Activated CD4-positive, alpha-beta T cell treated with anti-CD3 and anti-CD28 coated beads, Interleukin-2, amount 10 ng/mL, durations not matched to agents 24 days and 14 days (primary cell): Measurements from ENCODE around the gene KCNAB1. TPM values are rescaled to one million over a fixed set of nuclear protein-coding genes. Genes with fewer than 3 reads are reported as not detected.
"Not testable (repeated sequence)": the region's sequence is repeated elsewhere in the genome, so short reads cannot be mapped to it uniquely, and the experiment has no call there.

Experiments used
- DNase-seq: peaks from one replicate; pipeline ENCODE4 v3.0.0; 2022
- H3K27ac Mint-ChIP-seq: one replicate; pipeline ENCODE4 v1.8.0; 2022; ENCODE audit warnings: mild to moderate bottlenecking, mixed read lengths
- H3K27me3 Mint-ChIP-seq: one replicate; pipeline ENCODE4 v1.8.0; 2022; ENCODE audit warnings: mixed read lengths
- H3K36me3 Mint-ChIP-seq: one replicate; pipeline ENCODE4 v1.8.0; 2022; ENCODE audit warnings: low read depth, mild to moderate bottlenecking, mixed read lengths
- H3K4me1 Mint-ChIP-seq: one replicate; pipeline ENCODE4 v1.8.0; 2021; ENCODE audit warnings: mixed read lengths
- H3K4me3 Mint-ChIP-seq: one replicate; pipeline ENCODE4 v1.8.0; 2022; ENCODE audit warnings: mild to moderate bottlenecking, moderate library complexity, mixed read lengths
- H3K9me3 Mint-ChIP-seq: one replicate; pipeline ENCODE4 v1.8.0; 2021; ENCODE audit warnings: mixed read lengths
- intact Hi-C: fragments of 100-400 bp; cut with micrococcal nuclease; formaldehyde crosslinking; loops from one replicate; pipeline ENCODE4 v1.15.1; 2023
- total RNA-seq: library from RNA; stranded (reverse); gene quantifications from 2 replicates; pipeline ENCODE4 v1.2.3, GENCODE V29; 2022

Gene KCNAB1
- total RNA-seq, 1 donor from 2014 or later = not detected

- peaks cover 13% of the 10 kb centered on the region for H3K4me1 Mint-ChIP-seq
- H3K36me3 Mint-ChIP-seq, intact Hi-C loops, H3K9me3 Mint-ChIP-seq, H3K27ac Mint-ChIP-seq, H3K4me3 Mint-ChIP-seq, DNase-seq: not testable (repeated sequence)
- peaks cover 24% of the 10 kb centered on the region for H3K27me3 Mint-ChIP-seq
Observed at GRCh38 chr3:156562486-156562885, 442.1 kb downstream of the KCNAB1 start.

GRCh38 chr3:156563900-156564682 is 443.7 kb downstream of the KCNAB1 start:
- Mint-ChIP-seq H3K9me3 (no peaks in the 10 kb centered on the region), H3K36me3 (no peaks in the 10 kb centered on the region), H3K4me1 (peaks cover 10% of the 10 kb centered on the region), H3K27me3 (peaks cover 25% of the 10 kb centered on the region), H3K27ac (no peak overlapping the region), H3K4me3 (no peak overlapping the region)
- DNase-seq = no peak
- intact Hi-C loops = no loop called here

GRCh38 chr3:156569016-156569415 is 448.6 kb downstream of the KCNAB1 start:
- H3K4me3 Mint-ChIP-seq, H3K9me3 Mint-ChIP-seq, intact Hi-C loops, DNase-seq, H3K4me1 Mint-ChIP-seq, H3K36me3 Mint-ChIP-seq, H3K27ac Mint-ChIP-seq: not testable (repeated sequence)
- H3K27me3 Mint-ChIP-seq = peaks cover 29% of the 10 kb centered on the region

GRCh38 chr3:156569881-156570280 is 449.5 kb downstream of the KCNAB1 start:
- H3K27ac Mint-ChIP-seq, H3K4me3 Mint-ChIP-seq, H3K9me3 Mint-ChIP-seq, H3K4me1 Mint-ChIP-seq, intact Hi-C loops, H3K36me3 Mint-ChIP-seq, DNase-seq: not testable (repeated sequence)
- H3K27me3 Mint-ChIP-seq = peaks cover 33% of the 10 kb centered on the region

GRCh38 chr3:156575641-156576040 is 455.3 kb downstream of the KCNAB1 start:
- intact Hi-C loops = no loop called here
- H3K27me3 Mint-ChIP-seq = peaks cover 45% of the 10 kb centered on the region

GRCh38 chr3:156576051-156576450 is 455.7 kb downstream of the KCNAB1 start:
- no peak for DNase-seq
- intact Hi-C loops = no loop called here
- H3K9me3 Mint-ChIP-seq = no peaks in the 10 kb centered on the region
- no peak overlapping the region for H3K4me3 Mint-ChIP-seq
- H3K27me3 Mint-ChIP-seq = peaks cover 43% of the 10 kb centered on the region
- H3K27ac Mint-ChIP-seq = no peak overlapping the region
- H3K36me3 Mint-ChIP-seq = no peaks in the 10 kb centered on the region
- H3K4me1 Mint-ChIP-seq = no peaks in the 10 kb centered on the region

More at GRCh38 chr3:156575641-156576040, 455.3 kb downstream of the KCNAB1 start:
- H3K4me1 Mint-ChIP-seq = no peaks in the 10 kb centered on the region
- no peak overlapping the region for H3K27ac Mint-ChIP-seq
- H3K4me3 Mint-ChIP-seq = no peak overlapping the region
- H3K36me3 Mint-ChIP-seq = no peaks in the 10 kb centered on the region
- no peak for DNase-seq
- H3K9me3 Mint-ChIP-seq = no peaks in the 10 kb centered on the region

- Mint-ChIP-seq H3K4me1 (no peaks in the 10 kb centered on the region), H3K9me3 (no peaks in the 10 kb centered on the region), H3K27ac (no peak overlapping the region), H3K4me3 (no peak overlapping the region), H3K36me3 (no peaks in the 10 kb centered on the region), H3K27me3 (peaks cover 38% of the 10 kb centered on the region)
- intact Hi-C loops = no loop called here
- DNase-seq = no peak
Observed at GRCh38 chr3:156576651-156577348, 456.4 kb downstream of the KCNAB1 start.

- no peak overlapping the region for H3K27ac Mint-ChIP-seq
- intact Hi-C loops = no loop called here
- H3K4me3 Mint-ChIP-seq = no peak overlapping the region
- H3K36me3 Mint-ChIP-seq = no peaks in the 10 kb centered on the region
- no peak for DNase-seq
- H3K27me3 Mint-ChIP-seq = peaks cover 37% of the 10 kb centered on the region
- no peaks in the 10 kb centered on the region for H3K9me3 Mint-ChIP-seq
- H3K4me1 Mint-ChIP-seq = peaks cover 4% of the 10 kb centered on the region
Observed at GRCh38 chr3:156577736-156578135, 457.4 kb downstream of the KCNAB1 start.

- Mint-ChIP-seq H3K9me3 (no peaks in the 10 kb centered on the region), H3K36me3 (no peaks in the 10 kb centered on the region), H3K4me1 (peaks cover 9% of the 10 kb centered on the region), H3K27me3 (peaks cover 27% of the 10 kb centered on the region), H3K27ac (no peak overlapping the region), H3K4me3 (no peak overlapping the region)
- intact Hi-C loops = no loop called here
- DNase-seq = no peak
Observed at GRCh38 chr3:156579427-156579851, 459.1 kb downstream of the KCNAB1 start.

- H3K27me3 Mint-ChIP-seq = peaks cover 14% of the 10 kb centered on the region
- H3K27ac Mint-ChIP-seq = no peak overlapping the region
- intact Hi-C loops = no loop called here
- no peak overlapping the region for H3K4me3 Mint-ChIP-seq
- H3K36me3 Mint-ChIP-seq = no peaks in the 10 kb centered on the region
- H3K9me3 Mint-ChIP-seq = no peaks in the 10 kb centered on the region
- DNase-seq = no peak
- peaks cover 9% of the 10 kb centered on the region for H3K4me1 Mint-ChIP-seq
Observed at GRCh38 chr3:156581033-156581432, 460.7 kb downstream of the KCNAB1 start.

- no peak overlapping the region for H3K4me3 Mint-ChIP-seq
- no peak overlapping the region for H3K27ac Mint-ChIP-seq
- intact Hi-C loops = no loop called here
- H3K36me3 Mint-ChIP-seq = no peaks in the 10 kb centered on the region
- H3K9me3 Mint-ChIP-seq = no peaks in the 10 kb centered on the region
- peaks cover 9% of the 10 kb centered on the region for H3K4me1 Mint-ChIP-seq
- no peak for DNase-seq
- H3K27me3 Mint-ChIP-seq = peaks cover 5% of the 10 kb centered on the region
Observed at GRCh38 chr3:156581954-156582353, 461.6 kb downstream of the KCNAB1 start.

GRCh38 chr3:156582532-156583183 is 462.3 kb downstream of the KCNAB1 start:
- no peaks in the 10 kb centered on the region for H3K9me3 Mint-ChIP-seq
- intact Hi-C loops = no loop called here
- peaks cover 2% of the 10 kb centered on the region for H3K27me3 Mint-ChIP-seq
- no peaks in the 10 kb centered on the region for H3K36me3 Mint-ChIP-seq
- H3K27ac Mint-ChIP-seq = no peak overlapping the region
- no peak for DNase-seq
- no peak overlapping the region for H3K4me3 Mint-ChIP-seq
- H3K4me1 Mint-ChIP-seq = peaks cover 9% of the 10 kb centered on the region

GRCh38 chr3:156583469-156583868 is 463.1 kb downstream of the KCNAB1 start:
- H3K27me3 Mint-ChIP-seq = peaks cover 2% of the 10 kb centered on the region
- no peak for DNase-seq
- H3K9me3 Mint-ChIP-seq = no peaks in the 10 kb centered on the region
- peaks cover 9% of the 10 kb centered on the region for H3K4me1 Mint-ChIP-seq
- intact Hi-C loops = no loop called here
- no peak overlapping the region for H3K27ac Mint-ChIP-seq
- H3K4me3 Mint-ChIP-seq = no peak overlapping the region
- no peaks in the 10 kb centered on the region for H3K36me3 Mint-ChIP-seq
